ENCODE measurements around the gene NACC1.

NACC1 gene

DNA sequence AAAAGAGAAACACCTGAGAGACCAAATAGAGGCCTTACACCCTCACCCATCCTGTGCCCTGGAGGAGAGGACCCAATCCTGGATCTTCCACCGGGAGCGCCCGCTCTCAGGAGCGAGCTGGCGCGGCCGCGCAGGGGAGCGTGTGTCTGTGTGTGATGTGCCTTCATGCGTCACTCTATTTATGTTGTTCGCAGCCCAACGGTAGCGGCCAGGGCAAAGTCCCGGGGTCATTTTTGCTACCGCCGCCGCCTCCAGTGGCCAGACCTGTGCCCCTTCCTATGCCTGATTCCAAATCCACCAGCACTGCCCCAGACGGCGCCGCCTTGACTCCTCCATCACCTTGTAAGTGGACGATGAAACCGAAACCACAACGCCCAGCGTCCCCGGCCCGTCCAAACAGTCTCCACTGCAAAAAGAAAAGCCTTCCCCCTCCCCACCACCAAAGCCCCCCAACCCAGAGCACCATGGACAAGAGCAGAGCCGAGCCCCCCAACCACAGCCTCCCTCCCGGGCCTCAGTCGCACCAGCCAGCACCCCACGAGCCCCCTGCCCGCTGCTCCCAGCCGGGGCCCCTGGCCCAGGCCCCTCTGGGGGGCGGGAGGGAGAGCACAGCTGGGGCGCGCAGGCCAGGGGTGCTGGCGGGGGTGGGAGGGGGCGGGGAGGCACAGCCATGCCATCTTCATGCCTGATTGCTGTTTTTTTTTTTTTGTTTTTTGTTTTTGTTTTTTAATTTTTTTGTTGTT is 30.1 kb upstream of the NACC1 start:
- no peak for DNase-seq (ENCODE audit: low spot score)

DNA sequence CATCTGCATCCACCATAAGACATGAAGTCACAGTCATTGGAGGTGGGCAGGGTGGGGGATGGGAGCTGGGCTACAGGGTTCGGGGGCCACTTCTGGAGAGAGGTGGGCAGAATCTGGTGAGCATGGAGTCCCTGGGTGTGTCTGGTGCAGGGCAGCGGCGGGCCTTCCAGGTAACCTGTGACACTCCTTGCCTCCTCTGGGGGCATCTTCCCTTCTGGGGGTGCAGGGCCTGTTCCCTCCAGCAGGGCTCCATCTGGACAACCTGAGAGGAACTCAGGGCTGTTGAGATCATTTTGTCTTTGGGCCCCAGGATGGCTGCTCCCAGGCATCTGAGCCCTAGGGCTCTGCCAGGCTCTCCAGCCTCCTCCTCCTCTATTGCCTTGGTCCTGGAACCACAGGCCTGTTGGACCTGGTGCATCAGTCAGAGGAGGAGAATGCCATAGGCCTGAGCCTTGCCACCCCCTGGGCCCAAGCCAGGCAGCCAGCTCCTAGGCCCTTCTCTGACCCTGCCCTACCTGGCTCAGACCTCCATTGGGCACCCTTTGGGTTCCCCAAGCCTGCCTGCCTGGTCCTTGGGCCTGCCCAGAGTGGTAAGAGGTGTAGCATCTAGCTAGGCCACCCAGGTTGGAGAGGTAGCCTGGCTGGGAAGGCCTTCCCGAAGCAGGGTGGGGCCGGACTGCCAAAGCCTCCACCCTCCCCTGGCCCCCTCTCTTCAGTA is 28.8 kb upstream of the NACC1 start:
- no peak for DNase-seq (ENCODE audit: low spot score)

DNA sequence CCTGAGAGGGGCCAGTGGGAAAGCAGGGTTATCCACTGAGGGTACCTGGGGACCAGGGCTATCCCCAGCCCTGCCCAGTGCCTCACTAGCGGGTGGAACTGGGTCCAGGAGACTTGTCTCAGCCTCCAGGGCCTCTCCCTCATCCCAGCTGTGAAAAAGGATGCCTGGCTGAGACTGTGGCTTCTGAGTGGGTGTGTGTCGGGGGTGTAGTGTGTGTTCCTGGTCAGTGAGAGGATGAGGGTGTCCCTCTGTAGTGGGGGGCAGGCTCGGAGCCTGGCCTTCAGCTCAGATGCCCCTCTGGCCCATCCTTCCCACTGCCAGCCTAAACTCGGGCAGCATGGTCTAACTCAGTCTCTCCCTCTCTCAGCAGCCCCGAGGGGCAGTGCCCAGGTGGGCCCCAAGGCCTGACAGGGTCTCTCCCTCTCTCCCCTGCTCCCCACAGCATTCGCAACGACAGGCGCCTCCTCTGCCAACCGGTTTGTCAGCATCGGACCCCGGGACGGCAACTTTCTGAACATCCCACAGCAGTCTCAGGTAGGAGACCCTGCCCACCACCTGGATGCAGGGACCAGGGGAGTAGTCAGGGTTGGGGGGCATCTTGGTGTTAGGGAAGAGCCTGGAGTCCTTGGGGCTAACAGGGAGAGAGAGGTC is 28.1 kb upstream of the NACC1 start:
- DNase-seq (ENCODE audit: low spot score) = no peak

DNA sequence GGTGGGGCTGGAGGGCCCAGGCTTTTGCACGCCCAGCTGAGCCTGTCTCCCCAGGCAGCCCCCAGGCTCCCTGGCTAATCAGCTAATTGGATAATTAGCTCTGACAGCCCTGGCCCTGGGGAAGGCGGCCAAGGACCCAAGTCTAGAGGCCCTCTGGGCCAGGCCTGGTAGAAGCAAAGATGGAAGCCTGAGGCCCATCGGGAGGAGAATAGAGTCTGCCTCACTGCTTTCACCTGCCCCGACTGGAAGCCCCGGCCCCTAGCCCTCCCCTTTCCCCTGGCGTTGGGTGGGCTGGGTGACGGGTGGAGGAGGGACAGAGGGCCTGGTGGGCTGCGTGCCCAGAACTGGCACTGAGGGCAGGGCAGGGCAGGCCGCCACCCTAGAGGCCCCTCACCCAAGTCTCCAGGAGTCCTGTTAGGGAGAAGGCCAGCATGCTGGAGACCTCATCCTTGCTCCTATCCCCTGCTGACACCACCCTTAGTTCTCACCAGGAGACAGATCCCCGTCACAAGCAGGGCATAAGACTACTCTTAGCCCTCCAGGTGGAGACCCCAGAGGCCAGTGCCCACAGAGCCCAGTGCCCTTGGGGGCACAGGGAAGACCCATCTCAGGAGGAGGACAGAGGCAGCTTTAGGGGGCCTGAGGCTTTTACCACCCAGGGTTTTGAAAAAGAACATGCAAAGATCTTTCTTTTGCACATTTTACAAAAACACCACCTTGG is 27.4 kb upstream of the NACC1 start:
- DNase-seq (ENCODE audit: low spot score) = no peak

DNA sequence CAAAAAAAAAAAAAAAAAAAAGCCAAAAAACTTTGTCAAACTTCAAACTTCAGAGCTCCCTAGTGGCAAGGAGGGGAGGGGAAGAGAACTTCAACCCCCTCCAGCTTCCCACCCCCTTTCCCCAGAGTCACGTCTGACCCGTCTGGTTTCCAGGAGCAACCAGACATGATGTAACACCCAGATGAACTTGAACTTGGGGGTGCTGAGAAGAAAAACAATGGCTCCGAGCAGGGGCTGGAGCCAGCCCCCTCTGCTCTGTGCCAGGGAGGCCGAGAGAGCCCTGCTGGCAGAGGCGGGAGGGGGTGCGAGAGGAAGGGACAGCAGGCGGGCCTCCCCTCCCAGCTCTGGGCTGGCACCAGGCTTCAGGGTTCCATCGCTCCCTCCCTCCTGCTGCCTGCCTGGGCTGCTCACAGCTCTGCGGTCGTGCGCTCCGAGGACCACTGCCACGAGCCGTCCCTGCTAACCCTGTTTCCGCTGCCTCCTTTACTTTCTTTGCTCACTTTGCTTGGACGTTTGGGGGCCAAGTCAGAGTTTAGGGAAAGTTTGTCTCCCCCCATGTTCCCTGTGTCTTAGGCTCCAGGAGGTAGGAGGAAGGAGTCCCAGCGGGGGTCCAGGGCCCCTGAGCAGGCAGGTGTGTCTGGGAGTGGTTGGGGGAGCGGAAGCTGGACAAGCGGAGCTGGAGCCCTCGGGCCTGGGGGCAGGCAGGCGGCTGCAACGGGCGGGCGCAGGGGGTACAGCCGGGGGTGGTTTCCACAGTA is 26.5 kb upstream of the NACC1 start:
- DNase-seq (ENCODE audit: low spot score) = no peak

DNA sequence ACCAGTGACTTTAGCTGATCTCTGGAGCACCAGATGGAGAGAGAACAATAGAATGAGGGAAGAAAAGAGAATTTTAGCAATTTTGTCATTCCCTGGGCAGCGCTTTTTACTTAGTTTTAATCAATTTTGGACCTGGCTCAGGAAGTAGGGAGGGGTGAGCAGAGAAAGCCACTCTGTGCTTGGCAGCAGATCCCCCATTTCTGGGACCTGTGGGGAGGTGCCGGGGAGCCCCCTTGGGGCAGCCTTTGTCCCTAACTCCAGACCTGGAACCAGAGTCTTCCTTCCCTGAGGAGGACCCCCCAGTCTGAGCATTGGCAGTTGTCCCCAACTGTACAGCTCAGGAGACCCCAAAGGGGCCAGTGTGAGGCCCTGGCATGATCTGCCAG is 25.9 kb upstream of the NACC1 start:
- DNase-seq (ENCODE audit: low spot score) = no peak

DNA sequence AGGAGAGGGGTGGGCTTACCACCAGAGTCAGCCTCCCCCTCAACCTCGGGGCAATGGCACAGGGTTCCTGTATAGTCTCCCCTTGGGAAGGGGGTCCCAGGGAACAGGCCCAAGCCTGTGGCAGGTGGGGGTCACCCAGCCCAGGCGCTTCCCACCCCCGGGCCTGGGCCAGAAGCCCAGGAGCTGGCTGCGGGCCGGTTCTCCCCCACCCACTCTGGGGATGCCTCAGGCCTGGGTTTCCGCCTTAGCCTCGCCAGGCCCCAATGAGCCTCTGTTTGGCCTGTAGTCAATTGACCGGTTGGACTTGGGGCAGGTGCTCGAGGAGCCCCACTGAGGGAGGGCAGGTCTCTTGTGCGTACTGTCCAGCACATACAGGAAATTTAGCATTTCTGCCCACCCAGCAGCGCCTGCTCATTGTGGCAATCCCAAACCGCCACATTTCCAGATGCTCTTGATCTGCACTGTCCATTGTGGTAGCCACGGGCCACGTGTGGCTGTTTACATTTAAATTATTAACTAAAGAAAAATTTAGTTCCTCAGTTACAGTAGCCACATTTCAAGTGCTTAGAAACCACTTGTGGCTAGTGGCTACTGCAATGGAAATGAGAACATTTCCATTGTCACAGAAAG is 25.3 kb upstream of the NACC1 start:
- DNase-seq (ENCODE audit: low spot score) = no peak

DNA sequence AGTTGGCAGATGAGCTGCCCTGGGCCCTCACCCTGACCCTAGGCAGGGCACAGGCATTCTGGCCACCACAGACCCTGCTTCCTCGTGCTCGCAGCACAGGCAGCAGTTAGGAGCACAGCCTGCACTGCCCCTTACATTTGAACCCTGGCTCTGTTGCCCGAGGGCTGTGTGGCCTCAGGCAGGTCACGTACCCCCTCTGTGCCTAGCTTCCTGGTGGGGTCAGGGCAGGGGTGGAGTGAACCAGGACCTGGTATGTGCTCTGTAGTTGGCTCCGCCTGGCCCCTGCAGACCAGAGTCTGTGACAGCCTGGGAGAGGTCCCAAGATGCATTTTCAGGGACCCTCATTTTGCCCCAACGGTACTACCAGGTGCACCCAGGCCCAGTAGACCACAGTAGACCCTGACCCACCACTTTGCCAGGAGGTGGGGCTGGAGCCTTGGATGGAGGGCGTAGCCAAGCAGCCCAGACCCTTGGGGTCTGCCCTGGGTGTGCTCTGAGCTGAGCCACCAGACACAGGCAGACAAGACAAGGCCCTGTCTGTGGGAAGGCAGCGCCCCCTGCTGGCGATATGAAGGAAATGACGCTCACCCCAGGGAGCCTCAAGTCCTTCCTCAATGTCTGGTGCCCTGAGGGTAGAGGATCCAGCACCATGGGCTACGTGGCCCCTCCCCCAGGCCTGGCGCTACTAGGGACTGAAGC is 24.5 kb upstream of the NACC1 start:
- peak; percentile 83 for DNase-seq (ENCODE audit: low spot score)

DNA sequence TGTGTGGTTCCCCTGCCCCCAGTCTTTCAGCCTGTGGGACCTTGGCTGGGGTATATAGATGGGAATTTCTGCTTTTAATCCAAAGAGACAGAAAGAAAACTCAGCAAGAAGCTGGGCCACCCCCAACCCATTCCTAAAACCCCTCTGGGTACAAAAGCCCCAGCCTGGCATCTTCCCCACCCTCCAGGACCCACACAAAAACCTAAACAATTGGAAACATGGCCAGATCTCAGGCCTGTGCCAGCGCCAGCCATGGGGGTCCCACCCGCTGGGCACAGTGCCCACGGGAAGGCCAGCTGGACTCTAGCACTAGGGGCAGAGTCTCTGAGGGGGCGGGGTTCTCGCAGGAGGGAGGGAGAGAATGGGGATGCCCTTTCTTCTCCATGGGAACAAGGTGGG is 24.0 kb upstream of the NACC1 start:
- no peak for DNase-seq (ENCODE audit: low spot score)

DNA sequence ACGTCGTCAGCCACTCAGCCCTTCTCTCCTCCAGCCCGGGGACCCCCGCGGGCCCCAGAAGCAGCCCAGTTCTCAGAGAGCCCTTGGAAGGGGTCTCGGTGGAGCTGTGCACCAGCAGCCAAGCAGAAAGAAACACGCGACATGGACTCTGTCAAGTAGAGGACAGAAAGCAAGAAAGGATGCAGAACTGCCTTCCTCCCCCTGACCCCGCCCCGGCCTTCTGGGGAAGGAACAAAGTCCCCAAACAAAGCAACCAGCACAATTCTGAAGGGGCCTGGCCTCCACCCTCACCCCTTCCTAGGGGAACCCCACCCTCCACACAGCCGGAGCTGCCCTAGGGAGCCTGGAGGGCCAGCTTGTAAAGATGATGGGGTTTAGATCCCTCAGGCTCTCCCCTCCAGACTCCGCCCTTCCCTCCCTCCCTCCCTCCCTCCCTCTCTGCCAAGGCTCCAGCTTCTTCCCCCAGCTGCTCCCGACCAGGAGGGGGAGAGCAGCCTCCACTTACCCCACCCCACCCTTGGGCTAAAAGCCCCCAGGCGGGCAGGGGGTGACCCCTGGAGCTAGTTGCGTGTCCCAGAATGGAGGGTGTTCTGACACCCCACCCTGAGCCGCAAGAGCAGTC is 23.2 kb upstream of the NACC1 start:
- DNase-seq (ENCODE audit: low spot score) = no peak

DNA sequence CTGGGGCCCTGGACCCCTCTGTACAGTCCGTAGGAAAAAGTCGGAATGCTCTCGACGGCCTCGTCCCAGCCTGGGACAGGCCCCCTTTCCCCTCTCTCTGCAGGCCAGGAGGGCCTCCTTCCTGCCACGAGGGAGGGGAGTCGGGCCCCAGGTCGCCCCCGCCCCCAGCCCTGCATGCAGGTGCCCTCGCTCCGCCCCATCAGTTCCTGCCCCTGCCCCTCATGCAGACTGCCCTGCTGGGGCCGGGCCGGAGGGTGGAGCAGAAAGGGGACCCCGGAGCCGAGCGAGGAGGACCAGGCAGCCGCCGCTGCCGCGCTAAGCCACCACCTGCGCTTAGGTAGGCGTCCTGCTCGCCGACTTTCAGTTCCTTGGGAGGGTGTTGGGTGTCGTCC is 22.7 kb upstream of the NACC1 start:
- DNase-seq (ENCODE audit: low spot score) = no peak

DNA sequence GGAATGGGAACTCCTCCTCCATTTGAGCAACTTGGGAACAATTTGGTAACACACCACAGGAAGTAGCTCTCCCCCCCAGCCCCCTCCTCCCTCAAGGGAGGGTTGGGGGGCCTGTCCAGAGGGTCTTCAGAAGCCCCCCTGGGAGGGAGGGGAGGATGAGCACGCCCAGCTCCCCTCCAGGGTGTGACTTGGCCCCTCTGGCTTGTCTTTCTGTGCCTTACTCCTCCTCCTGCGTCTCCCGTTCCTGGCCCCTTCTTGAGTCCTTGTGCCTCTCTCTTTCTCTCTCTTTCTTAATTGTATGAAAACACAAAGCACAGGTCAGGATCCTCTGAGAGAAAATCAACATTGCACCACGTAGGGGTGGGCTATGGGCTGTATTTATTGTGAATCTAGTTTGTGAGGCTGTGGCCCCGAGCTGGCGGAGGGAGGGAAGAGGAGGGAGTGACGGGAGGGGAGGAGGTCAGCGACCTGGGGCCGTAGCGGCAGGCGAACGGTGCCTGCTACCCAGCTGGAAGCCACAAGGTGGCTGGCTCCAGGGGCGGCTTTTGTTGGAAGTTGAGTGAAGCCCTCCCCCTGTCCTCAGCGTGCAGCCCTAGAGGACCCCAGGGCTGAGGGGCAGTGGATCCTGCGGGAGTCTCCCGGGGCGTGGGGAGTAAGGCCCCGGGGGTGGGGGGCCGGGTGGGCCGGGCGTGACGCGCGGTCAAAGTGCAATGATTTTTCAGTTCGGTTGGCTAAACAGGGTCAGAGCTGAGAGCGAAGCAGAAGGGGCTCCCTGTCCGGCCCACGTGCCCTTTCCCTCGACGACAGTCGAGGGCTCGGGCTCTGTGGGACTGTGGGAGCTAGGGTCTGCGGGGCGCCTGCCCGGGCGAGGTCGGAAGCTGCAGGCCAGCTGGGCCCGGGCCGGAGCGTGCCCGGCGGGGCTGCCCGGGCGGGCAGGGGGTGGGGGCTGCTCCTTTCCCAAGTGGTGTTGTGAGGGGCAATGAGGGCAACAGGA is 21.8 kb upstream of the NACC1 start:
- DNase-seq (ENCODE audit: low spot score) = peak; percentile 68

DNA sequence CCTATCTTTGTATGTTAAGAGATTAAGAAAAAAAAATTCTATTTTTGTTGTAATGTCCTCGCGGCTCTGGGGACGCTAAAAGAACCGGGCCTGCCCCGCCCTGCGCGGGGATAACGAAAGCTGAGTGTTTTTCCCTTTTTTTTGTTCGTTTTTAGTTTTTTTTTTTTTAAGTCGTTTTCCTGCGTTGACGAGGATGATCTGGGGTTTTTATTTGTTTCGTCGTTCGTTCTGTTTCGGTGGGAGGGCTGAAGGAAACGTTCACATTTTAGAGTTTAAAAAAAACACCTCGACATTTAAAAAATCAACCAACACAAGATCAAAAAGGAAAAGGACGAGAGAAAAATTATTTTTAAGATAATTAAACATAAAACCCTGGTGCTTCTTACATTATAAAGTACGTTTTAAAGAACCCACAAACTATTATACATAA is 21.0 kb upstream of the NACC1 start:
- no peak for DNase-seq (ENCODE audit: low spot score)

DNA sequence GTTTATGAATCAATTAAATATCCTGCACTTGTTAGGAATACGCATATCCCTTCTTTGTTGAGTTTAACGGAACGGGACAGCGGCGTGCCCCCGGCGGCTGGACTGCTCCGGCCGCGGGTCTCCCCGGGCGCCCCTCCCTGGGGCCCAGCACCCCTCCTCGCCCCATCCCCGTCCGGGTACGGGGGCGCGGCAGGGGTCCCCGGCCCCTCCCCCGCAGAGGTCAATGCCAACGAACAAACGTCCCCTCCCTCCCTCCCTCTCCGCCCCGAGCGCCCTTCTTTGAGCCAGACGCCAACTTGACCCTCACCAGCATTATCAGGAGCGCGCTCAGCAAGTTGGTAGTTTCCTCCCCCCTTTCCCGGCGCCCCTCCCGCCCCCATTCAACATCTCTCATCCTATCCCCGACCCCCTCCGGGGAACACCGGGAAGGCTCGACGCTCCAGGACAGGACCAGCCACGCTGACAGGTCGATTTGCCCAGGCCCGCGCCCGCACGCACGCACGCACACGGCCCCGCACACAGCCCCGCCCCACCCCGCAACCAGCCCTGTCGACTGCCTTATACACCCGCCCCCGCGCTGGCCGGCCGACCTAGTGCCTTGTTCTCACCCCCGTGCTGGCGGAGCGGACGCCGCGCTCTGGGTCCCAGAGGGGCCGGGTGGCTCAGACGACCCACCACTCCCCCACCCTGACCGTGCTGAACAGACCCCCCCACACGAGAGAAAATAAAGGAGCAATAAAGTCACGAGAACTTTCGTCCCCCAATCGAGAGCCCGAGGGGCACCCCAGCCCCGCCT is 20.4 kb upstream of the NACC1 start:
- DNase-seq (ENCODE audit: low spot score) = no peak

DNA sequence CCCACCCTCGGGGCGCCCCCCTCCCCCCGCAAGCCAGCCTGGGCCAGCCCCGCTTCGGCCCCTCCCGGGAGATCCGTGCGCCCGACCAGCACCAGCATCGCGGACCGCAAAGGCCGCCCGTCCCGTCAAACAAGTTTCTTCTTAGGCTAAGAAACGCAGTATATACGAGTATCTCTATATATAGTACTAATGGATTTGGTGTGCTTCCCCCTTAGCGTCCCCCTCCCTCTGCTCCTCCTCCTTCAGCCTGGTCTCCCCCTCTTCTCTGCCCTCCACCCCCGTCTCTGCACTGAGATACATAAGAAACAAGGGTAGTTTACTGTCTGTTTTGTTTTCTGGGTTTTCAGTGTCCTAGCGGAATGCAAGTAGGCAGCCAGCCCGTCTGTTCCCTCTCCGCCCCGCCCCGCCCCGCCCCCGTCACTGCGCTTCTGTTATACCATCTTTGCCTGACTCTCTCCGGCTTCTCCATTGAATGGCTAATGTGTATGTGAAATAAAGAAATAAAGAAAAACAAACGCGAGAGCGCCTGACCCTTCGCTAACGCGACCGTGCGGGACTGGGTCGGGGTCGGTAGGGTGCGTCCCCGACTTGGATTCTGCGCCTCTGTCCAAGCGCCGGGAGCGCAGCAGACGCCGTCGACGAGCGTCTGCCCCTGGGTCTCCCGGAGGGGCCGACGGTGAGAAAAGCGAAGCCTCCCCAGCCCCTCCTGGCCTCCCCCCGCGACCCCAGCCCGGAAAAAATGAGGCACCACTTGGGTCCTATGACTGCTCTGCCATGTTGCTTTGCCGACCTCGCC is 19.6 kb upstream of the NACC1 start:
- no peak for DNase-seq (ENCODE audit: low spot score)

DNA sequence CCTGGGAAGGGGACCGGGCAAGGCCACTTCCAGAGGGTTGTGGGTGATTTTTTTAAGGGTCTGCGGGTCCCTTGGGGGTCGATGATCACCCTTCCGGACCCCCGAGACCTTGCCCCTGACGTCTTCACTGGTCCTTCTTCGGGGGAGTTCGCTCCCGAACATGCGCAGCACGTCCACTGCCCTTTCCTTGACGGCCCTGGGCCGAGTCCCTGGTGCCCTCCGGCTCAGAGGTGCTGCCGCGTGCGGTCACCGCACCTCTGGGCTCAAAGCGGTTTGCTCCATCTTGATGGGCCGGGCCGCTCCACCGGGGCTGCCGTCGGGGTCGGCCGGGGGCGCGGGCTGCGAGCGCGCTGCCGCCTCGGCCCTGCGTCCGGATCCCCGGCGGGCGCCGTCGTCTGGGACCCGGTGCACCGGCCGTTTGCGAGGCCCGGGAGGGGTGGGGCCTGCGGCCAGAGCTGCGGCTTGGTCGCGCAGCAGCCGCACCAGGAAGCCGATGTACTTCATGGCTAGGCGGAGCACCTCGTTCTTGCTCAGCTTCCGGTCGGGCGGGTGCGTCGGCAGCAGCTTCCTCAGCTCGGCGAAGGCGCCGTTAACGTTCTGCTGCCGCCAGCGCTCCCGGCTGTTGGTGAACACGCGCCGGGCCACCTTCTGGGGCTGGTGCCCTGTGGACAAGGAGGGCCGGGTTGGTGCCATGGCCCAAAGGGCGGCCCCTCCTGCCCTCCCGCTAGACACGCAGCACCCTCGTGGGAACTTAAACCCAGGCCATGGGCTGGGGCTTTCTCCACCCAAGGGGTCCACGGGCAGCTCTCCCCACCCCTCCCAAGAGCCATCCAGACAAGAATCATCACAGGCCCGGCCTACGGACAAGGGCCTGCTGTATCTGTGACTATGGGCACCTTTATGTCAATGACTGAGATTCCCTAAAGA is 18.7 kb upstream of the NACC1 start:
- no peak for DNase-seq (ENCODE audit: low spot score)

Data from SK-N-DZ (cell line).